NT2/D1 (cell line): ENCODE measurements around the gene NAV2.

Source experiments
- DNase-seq: peaks from one replicate; pipeline ENCODE4 v3.0.0-alpha.2; 2011; ENCODE audit warnings: low read depth, low spot score
- H3K27me3 ChIP-seq: 2 replicates; pipeline ENCODE4 v1.6.0; 2011; ENCODE audit warnings: mild to moderate bottlenecking; ENCODE audit not compliant: insufficient read length, insufficient read depth
- H3K36me3 ChIP-seq: 2 replicates; pipeline ENCODE4 v1.6.1; 2011; ENCODE audit warnings: mild to moderate bottlenecking, low read length, mixed read lengths; ENCODE audit not compliant: insufficient read depth, insufficient read length
- H3K4me1 ChIP-seq: 2 replicates; pipeline ENCODE4 v1.5.1; 2011; ENCODE audit not compliant: insufficient read depth, insufficient read length
- H3K4me3 ChIP-seq: 2 replicates; pipeline ENCODE4 v1.5.1; 2011; ENCODE audit warnings: low read depth; ENCODE audit not compliant: insufficient read length
- H3K9ac ChIP-seq: 2 replicates; pipeline ENCODE4 v1.6.0; 2011; ENCODE audit warnings: low read depth; ENCODE audit not compliant: insufficient read length
- H3K9me3 ChIP-seq: 2 replicates; pipeline ENCODE4 v1.5.1; 2011; ENCODE audit warnings: mild to moderate bottlenecking, low read length; ENCODE audit not compliant: insufficient read depth
- SUZ12 ChIP-seq: IDR thresholded peaks from 2 replicates; pipeline ENCODE4 v1.6.1; 2011; ENCODE audit not compliant: insufficient read length, insufficient read depth; ENCODE audit errors: extremely low read depth
- YY1 ChIP-seq: IDR thresholded peaks from 2 replicates; pipeline ENCODE4 v1.6.1; 2011; ENCODE audit not compliant: insufficient read length, insufficient read depth
- ZNF274 ChIP-seq: IDR thresholded peaks from 2 replicates; pipeline ENCODE4 v1.6.1; 2011; ENCODE audit warnings: mild to moderate bottlenecking, low read depth, low read length

NAV2 gene

GRCh38 chr11:20117291-20117690 lies 404.7 kb downstream of the NAV2 start:
- Histone ChIP-seq H3K9me3 (no peaks in the 10 kb centered on the region), H3K36me3 (peaks cover 72% of the 10 kb centered on the region), H3K4me3 (no peak overlapping the region), H3K9ac (no peak overlapping the region), H3K4me1 (no peaks in the 10 kb centered on the region), H3K27me3 (no peaks in the 10 kb centered on the region)
- no peak for DNase-seq
- TF ChIP-seq YY1 (no peak), ZNF274 (no peak), SUZ12 (no peak)

GRCh38 chr11:20118209-20118608 lies 405.6 kb downstream of the NAV2 start:
- TF ChIP-seq SUZ12: no peak
- no peak for TF ChIP-seq ZNF274
- no peak for TF ChIP-seq YY1

GRCh38 chr11:20119315-20119714 lies 406.7 kb downstream of the NAV2 start:
- Histone ChIP-seq H3K4me1 (no peaks in the 10 kb centered on the region), H3K9ac (no peak overlapping the region), H3K36me3 (peaks cover 55% of the 10 kb centered on the region), H3K9me3 (no peaks in the 10 kb centered on the region), H3K4me3 (no peak overlapping the region), H3K27me3 (no peaks in the 10 kb centered on the region)
- no peak for DNase-seq
- TF ChIP-seq SUZ12 (no peak), YY1 (no peak), ZNF274 (no peak)

More at GRCh38 chr11:20118209-20118608, 405.6 kb downstream of the NAV2 start:
- Histone ChIP-seq H3K9me3 (no peaks in the 10 kb centered on the region), H3K4me1 (no peaks in the 10 kb centered on the region), H3K36me3 (peaks cover 66% of the 10 kb centered on the region), H3K27me3 (no peaks in the 10 kb centered on the region), H3K4me3 (no peak overlapping the region), H3K9ac (no peak overlapping the region)
- DNase-seq: no peak

GRCh38 chr11:20120134-20120925 lies 407.7 kb downstream of the NAV2 start:
- no peak for TF ChIP-seq ZNF274
- no peak for TF ChIP-seq SUZ12
- TF ChIP-seq YY1: no peak
- no peaks in the 10 kb centered on the region for H3K9me3 ChIP-seq
- DNase-seq: no peak
- H3K27me3 ChIP-seq: no peaks in the 10 kb centered on the region
- no peaks in the 10 kb centered on the region for H3K4me1 ChIP-seq
- H3K4me3 ChIP-seq: no peak overlapping the region
- H3K9ac ChIP-seq: no peak overlapping the region
- peaks cover 46% of the 10 kb centered on the region for H3K36me3 ChIP-seq

- H3K36me3 ChIP-seq: peaks cover 31% of the 10 kb centered on the region
- TF ChIP-seq SUZ12 (no peak), ZNF274 (no peak), YY1 (no peak)
- no peak for DNase-seq
- H3K4me1 ChIP-seq: peaks cover 2% of the 10 kb centered on the region
- no peaks in the 10 kb centered on the region for H3K27me3 ChIP-seq
- no peak overlapping the region for H3K4me3 ChIP-seq
- no peak overlapping the region for H3K9ac ChIP-seq
- no peaks in the 10 kb centered on the region for H3K9me3 ChIP-seq
Measured at GRCh38 chr11:20122131-20122530, 409.5 kb downstream of the NAV2 start.

- TF ChIP-seq YY1 (no peak), ZNF274 (no peak), SUZ12 (no peak)
- Histone ChIP-seq H3K36me3 (no peaks in the 10 kb centered on the region), H3K4me1 (peaks cover 5% of the 10 kb centered on the region), H3K4me3 (no peak overlapping the region), H3K9ac (no peak overlapping the region), H3K9me3 (no peaks in the 10 kb centered on the region), H3K27me3 (no peaks in the 10 kb centered on the region)
- DNase-seq: no peak
Measured at GRCh38 chr11:20125927-20126326, 413.3 kb downstream of the NAV2 start.

GRCh38 chr11:20126724-20127123 lies 414.1 kb downstream of the NAV2 start:
- H3K9me3 ChIP-seq: no peaks in the 10 kb centered on the region

More at GRCh38 chr11:20126724-20127123, 414.1 kb downstream of the NAV2 start:
- H3K27me3 ChIP-seq: no peaks in the 10 kb centered on the region
- no peak overlapping the region for H3K9ac ChIP-seq
- peaks cover 5% of the 10 kb centered on the region for H3K4me1 ChIP-seq
- H3K36me3 ChIP-seq: no peaks in the 10 kb centered on the region
- TF ChIP-seq ZNF274: no peak
- no peak for TF ChIP-seq SUZ12
- no peak for TF ChIP-seq YY1
- no peak for DNase-seq
- H3K4me3 ChIP-seq: no peak overlapping the region
